ENCODE data around the gene MACROD1.
"Not testable (repeated sequence)": the region's sequence is repeated elsewhere in the genome, so short reads cannot be mapped to it uniquely, and the experiment has no call there.

DNA sequence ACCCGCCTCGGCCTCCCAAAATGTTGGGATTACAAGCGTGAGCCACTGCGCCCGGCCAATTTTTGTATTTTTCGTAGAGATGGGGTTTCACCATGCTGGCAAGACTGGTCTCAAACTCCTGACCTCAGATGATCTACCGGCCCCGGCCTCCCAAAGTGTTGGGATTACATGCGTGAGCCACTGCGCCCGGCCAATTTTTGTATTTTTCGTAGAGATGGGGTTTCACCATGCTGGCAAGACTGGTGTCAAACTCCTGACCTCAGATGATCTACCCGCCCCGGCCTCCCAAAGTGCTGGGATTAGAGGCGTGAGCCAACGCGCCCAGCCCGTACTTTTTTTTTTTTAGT lies 192.0 kb downstream of the MACROD1 start:
- TF ChIP-seq, protein P1, sequence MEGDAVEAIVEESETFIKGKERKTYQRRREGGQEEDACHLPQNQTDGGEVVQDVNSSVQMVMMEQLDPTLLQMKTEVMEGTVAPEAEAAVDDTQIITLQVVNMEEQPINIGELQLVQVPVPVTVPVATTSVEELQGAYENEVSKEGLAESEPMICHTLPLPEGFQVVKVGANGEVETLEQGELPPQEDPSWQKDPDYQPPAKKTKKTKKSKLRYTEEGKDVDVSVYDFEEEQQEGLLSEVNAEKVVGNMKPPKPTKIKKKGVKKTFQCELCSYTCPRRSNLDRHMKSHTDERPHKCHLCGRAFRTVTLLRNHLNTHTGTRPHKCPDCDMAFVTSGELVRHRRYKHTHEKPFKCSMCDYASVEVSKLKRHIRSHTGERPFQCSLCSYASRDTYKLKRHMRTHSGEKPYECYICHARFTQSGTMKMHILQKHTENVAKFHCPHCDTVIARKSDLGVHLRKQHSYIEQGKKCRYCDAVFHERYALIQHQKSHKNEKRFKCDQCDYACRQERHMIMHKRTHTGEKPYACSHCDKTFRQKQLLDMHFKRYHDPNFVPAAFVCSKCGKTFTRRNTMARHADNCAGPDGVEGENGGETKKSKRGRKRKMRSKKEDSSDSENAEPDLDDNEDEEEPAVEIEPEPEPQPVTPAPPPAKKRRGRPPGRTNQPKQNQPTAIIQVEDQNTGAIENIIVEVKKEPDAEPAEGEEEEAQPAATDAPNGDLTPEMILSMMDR (IDR thresholded peaks at IDR 0.05; ENCODE audit: extremely low read depth in 1 of 2, insufficient read depth in 1 of 2, low read depth in 1 of 2, low read length in 2 of 2): not testable (repeated sequence)
- not testable (repeated sequence) for TF ChIP-seq EZH2 (IDR thresholded peaks at IDR 0.05; ENCODE audit: borderline replicate concordance, low read depth, low read length, severe bottlenecking); POLR2A (IDR thresholded peaks at IDR 0.05; ENCODE audit: low read depth, low read length); GATA2 (IDR thresholded peaks at IDR 0.05; ENCODE audit: insufficient read depth, insufficient read length, low read depth, low read length); POLR2AphosphoS5 (IDR thresholded peaks at IDR 0.05; ENCODE audit: insufficient read depth, low read depth, low read length); MYC (IDR thresholded peaks at IDR 0.05; ENCODE audit: low read depth, low read length); JUN (IDR thresholded peaks at IDR 0.05; ENCODE audit: borderline replicate concordance, insufficient read depth, insufficient read length, low read depth)
- TF ChIP-seq, protein P2, sequence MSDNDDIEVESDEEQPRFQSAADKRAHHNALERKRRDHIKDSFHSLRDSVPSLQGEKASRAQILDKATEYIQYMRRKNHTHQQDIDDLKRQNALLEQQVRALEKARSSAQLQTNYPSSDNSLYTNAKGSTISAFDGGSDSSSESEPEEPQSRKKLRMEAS (IDR thresholded peaks at IDR 0.05; ENCODE audit: insufficient read depth, insufficient read length): not testable (repeated sequence)

All from endothelial cell of umbilical vein (primary cell).